Measurements from ENCODE around the gene TRHDE.

GRCh38 chr12:72602581-72602980 is 330.4 kb downstream of the TRHDE start:
- no peak for TF ChIP-seq CTCF (IDR thresholded peaks at IDR 0.05)
- TF ChIP-seq POLR2A (IDR thresholded peaks at IDR 0.05) = no peak
